ENCODE results near the gene FGF14.

The FGF14 gene

DNA sequence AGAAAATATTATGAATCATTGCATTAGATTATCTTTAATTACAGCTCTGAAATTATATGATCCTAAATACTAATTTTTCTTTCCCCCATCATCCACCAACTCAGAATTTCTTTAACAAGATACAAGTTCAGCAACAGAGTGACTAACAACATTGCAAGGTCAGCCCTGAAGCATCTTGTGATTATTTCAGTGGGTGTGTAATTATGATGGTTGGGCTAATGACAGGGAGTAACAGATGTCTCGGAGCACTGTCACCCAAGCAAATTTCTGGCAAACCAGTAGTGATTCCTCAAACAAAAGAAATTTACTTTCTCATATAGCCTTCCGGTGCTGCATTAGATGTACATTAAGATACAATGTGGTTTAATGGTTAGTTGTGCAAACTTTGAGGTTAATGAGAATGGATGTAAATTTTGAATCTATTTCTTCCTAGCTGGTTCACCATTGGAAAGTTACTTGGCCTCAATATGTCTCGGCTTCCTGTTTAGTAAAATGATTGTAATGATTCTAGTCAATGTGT, 710.4 kb downstream of the FGF14 start:
- no peak overlapping the region for H3K4me3 ChIP-seq (ENCODE audit: low read length)
- peak; percentile 42 for DNase-seq (ENCODE audit: low read depth)
- TF ChIP-seq, protein P1, sequence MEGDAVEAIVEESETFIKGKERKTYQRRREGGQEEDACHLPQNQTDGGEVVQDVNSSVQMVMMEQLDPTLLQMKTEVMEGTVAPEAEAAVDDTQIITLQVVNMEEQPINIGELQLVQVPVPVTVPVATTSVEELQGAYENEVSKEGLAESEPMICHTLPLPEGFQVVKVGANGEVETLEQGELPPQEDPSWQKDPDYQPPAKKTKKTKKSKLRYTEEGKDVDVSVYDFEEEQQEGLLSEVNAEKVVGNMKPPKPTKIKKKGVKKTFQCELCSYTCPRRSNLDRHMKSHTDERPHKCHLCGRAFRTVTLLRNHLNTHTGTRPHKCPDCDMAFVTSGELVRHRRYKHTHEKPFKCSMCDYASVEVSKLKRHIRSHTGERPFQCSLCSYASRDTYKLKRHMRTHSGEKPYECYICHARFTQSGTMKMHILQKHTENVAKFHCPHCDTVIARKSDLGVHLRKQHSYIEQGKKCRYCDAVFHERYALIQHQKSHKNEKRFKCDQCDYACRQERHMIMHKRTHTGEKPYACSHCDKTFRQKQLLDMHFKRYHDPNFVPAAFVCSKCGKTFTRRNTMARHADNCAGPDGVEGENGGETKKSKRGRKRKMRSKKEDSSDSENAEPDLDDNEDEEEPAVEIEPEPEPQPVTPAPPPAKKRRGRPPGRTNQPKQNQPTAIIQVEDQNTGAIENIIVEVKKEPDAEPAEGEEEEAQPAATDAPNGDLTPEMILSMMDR (conservative IDR thresholded peaks at IDR 0.05; ENCODE audit: low read length), result no peak

DNA sequence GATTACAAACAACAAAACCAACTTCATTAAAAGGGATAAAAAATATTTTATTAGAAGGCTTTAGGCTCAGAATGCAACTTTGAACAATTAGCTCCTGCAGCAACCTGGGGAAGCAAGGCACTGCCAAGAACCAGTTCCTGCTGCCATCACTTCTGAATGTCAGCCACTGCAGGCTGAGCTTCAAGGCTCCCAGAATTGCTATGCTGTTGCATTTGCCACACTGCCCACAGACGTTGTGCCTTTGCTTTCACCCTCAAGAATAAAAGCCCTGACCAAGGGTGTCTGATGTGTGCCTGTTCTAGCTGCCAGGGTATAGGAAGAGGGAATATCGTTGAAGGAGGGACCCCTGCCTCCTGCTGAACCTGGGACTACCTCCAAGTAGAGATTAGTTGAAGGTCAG, 711.0 kb downstream of the FGF14 start:
- DNase-seq (ENCODE audit: low read depth), result no peak
- TF ChIP-seq, protein P1 (conservative IDR thresholded peaks at IDR 0.05; ENCODE audit: low read length), result no peak
- no peak overlapping the region for H3K4me3 ChIP-seq (ENCODE audit: low read length)

DNA sequence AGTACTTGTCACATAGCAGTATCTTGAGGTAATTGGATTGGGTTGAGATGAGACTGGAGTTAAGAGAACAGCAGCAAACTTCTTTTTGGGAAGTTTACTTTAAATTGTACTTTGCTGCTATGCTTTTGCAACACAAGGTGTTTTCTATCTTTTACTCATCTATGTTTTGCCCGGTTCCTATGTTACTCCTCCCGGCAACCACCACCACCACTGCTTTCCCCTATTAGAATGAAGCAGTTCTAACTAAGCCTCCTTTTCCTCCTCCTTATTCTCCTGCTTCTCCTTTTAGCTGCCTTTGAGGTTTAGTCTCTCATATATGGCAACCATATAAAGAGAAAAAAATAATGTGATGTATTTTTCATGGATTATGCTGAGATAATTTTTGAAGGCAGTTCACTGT, 715.8 kb downstream of the FGF14 start:
- TF ChIP-seq, protein P1 (conservative IDR thresholded peaks at IDR 0.05; ENCODE audit: low read length), result no peak
- no peak for DNase-seq (ENCODE audit: low read depth)

DNA sequence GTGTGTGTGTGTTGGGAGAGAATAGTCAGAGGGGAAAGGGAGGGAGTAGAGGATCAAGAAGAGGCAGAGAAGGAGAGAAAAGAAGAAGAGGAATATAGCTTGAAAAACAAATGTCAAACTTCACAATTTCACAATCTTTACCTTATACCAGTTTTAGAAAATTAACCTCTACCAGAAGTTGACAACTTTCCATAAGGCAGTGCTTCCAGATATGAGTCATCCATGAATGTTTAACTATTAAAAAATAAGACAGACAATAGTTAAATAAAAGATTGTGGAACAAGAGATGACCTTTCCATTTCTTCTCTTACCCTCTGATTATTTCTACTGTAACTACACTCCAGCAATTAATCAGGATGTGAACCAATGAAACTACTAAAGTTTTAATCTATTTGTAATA, 720.0 kb downstream of the FGF14 start:
- TF ChIP-seq, protein P1 (conservative IDR thresholded peaks at IDR 0.05; ENCODE audit: low read length), result no peak
- peak; percentile 11 for DNase-seq (ENCODE audit: low read depth)
- H3K4me3 ChIP-seq (ENCODE audit: low read length), result no peak overlapping the region

More for the DNA sequence above, 715.8 kb downstream of the FGF14 start:
- H3K4me3 ChIP-seq (ENCODE audit: low read length), result no peak overlapping the region

DNA sequence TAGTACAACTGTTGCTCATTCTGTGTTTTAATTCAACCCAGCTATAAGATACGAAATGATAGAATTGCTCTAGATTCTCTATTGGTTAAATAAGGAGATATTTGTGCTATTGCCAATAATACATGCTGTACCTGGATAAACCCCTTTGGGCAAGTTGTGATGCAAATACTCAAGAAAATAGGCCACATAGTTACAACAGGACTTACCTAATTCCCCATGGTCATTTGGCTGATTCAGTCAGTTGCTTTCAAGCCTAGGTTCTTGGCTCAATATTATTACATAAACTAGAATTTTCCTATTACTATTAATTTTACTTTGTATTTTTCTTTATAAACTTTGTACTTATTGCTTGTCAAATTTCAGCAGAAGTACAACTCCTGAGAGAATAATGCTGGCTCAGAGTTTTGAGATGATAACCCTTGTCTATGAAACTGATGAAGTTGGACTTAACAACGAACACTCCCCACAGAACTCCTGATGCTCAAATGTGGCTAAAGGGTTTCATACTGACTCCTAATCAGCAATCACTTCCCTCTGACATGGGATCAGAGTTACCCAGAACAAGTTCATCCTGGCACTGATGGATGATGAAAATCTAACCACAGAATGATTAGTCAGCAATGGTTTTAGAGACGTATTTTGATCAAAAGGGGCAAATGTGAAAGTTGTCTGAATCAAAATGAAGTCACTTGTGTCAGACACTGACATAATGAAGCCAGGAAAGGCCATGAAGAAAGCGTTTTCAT, 728.3 kb downstream of the FGF14 start:
- no peak for DNase-seq (ENCODE audit: low read depth)
- TF ChIP-seq, protein P1 (conservative IDR thresholded peaks at IDR 0.05; ENCODE audit: low read length), result no peak
- H3K4me3 ChIP-seq (ENCODE audit: low read length), result no peak overlapping the region

DNA sequence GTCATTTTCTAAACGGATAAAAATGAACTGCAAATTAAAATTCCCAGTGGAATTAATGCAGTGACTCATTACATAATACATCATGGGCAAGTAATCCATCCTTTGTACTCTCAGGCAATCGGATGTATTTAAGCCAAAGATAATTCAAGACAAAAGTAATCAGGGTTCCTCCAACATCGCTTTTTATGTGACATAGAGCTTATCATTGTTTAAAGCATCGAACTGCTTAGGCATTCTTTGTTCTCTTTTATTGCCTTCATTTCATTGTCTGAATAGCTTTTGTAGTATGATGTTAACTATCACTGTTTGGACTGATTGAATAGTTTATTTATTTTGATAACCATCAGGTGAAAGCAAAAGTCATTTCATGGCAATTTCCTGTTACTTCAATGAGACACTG, 740.0 kb downstream of the FGF14 start:
- TF ChIP-seq, protein P1 (conservative IDR thresholded peaks at IDR 0.05; ENCODE audit: low read length), result no peak
- DNase-seq (ENCODE audit: low read depth), result no peak
- no peak overlapping the region for H3K4me3 ChIP-seq (ENCODE audit: low read length)
